Sigmoid colon (tissue), 3 donors: ENCODE measurements around the gene ASCL3.

Source experiments
- POLR2A ChIP-seq, 2 donors: fragments of 450-650 bp; IDR thresholded peaks; one replicate each; pipeline ENCODE4 v1.6.1; 2016; ENCODE audit warnings: antibody characterized with exemption in 2 of 2, mild to moderate bottlenecking in 2 of 2, moderate library complexity in 2 of 2
- TF ChIP-seq, protein P1 (sequence below), 4 experiments: fragments of 450-650 bp in 3 of 4; fragments of 200-600 bp in 1 of 4; IDR thresholded peaks; one replicate each; pipeline ENCODE4 v1.5.1; 2016 to 2019; ENCODE audit warnings: antibody characterized with exemption in 4 of 4, mild to moderate bottlenecking in 3 of 4, moderate library complexity in 2 of 4

DNA sequence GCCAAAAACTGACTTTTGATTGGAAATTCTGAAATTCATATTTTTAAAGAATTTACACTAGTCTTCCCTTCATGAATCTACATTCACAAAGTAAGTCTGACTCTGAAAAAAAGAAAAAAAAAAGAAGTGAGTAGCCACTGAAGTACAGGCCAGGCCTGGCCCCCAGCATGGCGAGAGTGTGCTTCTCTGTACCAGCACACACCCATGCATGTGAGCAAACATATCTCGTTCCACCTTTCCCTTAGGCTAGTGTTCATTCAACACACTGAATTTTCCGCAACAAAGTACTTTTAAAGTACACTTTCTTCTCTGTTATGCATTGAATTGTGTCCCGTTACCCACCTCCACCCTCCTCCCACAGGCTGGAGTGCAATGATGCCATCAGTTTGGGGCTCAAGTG lies 14.6 kb downstream of the ASCL3 start:
- TF ChIP-seq, protein P1, sequence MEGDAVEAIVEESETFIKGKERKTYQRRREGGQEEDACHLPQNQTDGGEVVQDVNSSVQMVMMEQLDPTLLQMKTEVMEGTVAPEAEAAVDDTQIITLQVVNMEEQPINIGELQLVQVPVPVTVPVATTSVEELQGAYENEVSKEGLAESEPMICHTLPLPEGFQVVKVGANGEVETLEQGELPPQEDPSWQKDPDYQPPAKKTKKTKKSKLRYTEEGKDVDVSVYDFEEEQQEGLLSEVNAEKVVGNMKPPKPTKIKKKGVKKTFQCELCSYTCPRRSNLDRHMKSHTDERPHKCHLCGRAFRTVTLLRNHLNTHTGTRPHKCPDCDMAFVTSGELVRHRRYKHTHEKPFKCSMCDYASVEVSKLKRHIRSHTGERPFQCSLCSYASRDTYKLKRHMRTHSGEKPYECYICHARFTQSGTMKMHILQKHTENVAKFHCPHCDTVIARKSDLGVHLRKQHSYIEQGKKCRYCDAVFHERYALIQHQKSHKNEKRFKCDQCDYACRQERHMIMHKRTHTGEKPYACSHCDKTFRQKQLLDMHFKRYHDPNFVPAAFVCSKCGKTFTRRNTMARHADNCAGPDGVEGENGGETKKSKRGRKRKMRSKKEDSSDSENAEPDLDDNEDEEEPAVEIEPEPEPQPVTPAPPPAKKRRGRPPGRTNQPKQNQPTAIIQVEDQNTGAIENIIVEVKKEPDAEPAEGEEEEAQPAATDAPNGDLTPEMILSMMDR (IDR thresholded peaks at IDR 0.05) = no peak
- TF ChIP-seq POLR2A (IDR thresholded peaks at IDR 0.05) = no peak
